ENCODE measurements around the gene TSPAN15.

TSPAN15 gene

GRCh38 chr10:69451209-69451783 is at the start of gene TSPAN15:
Gene TSPAN15 (plus strand): TSS chr10:69451465. CDS start chr10:69451595, 130 bp downstream.
- DNase-seq (ENCODE audit: low read depth), result peak; percentile 65

- no peak for DNase-seq (ENCODE audit: low read depth)
Measured at GRCh38 chr10:69402386-69402785, 48.9 kb upstream of the TSPAN15 start.

- DNase-seq (ENCODE audit: low read depth), result no peak
Measured at GRCh38 chr10:69403066-69403465, 48.2 kb upstream of the TSPAN15 start.

- DNase-seq (ENCODE audit: low read depth), result no peak
Measured at GRCh38 chr10:69403519-69403918, 47.7 kb upstream of the TSPAN15 start.

GRCh38 chr10:69404786-69405185 is 46.5 kb upstream of the TSPAN15 start:
- DNase-seq (ENCODE audit: low read depth), result no peak

- DNase-seq (ENCODE audit: low read depth), result no peak
Measured at GRCh38 chr10:69405221-69405620, 46.0 kb upstream of the TSPAN15 start.

- no peak for DNase-seq (ENCODE audit: low read depth)
Measured at GRCh38 chr10:69406302-69406811, 44.9 kb upstream of the TSPAN15 start.

GRCh38 chr10:69406816-69407580 is 44.3 kb upstream of the TSPAN15 start:
- no peak for DNase-seq (ENCODE audit: low read depth)

GRCh38 chr10:69407621-69408301 is 43.5 kb upstream of the TSPAN15 start:
- no peak for DNase-seq (ENCODE audit: low read depth)

GRCh38 chr10:69408318-69409175 is 42.7 kb upstream of the TSPAN15 start:
- DNase-seq (ENCODE audit: low read depth), result peak; percentile 82

GRCh38 chr10:69409176-69409495 is 42.1 kb upstream of the TSPAN15 start:
- DNase-seq (ENCODE audit: low read depth), result no peak

GRCh38 chr10:69409968-69410367 is 41.3 kb upstream of the TSPAN15 start:
- no peak for DNase-seq (ENCODE audit: low read depth)

GRCh38 chr10:69410487-69410886 is 40.8 kb upstream of the TSPAN15 start:
- DNase-seq (ENCODE audit: low read depth), result no peak

GRCh38 chr10:69411476-69411875 is 39.8 kb upstream of the TSPAN15 start:
- DNase-seq (ENCODE audit: low read depth), result no peak

GRCh38 chr10:69412232-69412790 is 39.0 kb upstream of the TSPAN15 start:
- DNase-seq (ENCODE audit: low read depth), result no peak

- DNase-seq (ENCODE audit: low read depth), result no peak
Measured at GRCh38 chr10:69413221-69413865, 37.9 kb upstream of the TSPAN15 start.

- DNase-seq (ENCODE audit: low read depth), result no peak
Measured at GRCh38 chr10:69414036-69415018, 36.9 kb upstream of the TSPAN15 start.

- DNase-seq (ENCODE audit: low read depth), result no peak
Measured at GRCh38 chr10:69415049-69415448, 36.2 kb upstream of the TSPAN15 start.

GRCh38 chr10:69415951-69416350 is 35.3 kb upstream of the TSPAN15 start:
- no peak for DNase-seq (ENCODE audit: low read depth)

- no peak for DNase-seq (ENCODE audit: low read depth)
Measured at GRCh38 chr10:69416695-69417094, 34.6 kb upstream of the TSPAN15 start, which contains the start of gene TACR2. Gene TACR2 (minus strand): TSS chr10:69416918. CDS start chr10:69416323, 595 bp downstream.

All from stimulated activated CD4-positive, alpha-beta T cell treated with anti-CD3 and anti-CD28 coated beads, Interleukin-2, amount 100 ng/mL, for 4 hours (primary cell).